ENCODE results near the gene ATP5ME. TPM values are rescaled to one million over a fixed set of nuclear protein-coding genes. Genes with fewer than 3 reads are reported as not detected.
"Not testable (repeated sequence)": the region's sequence is repeated elsewhere in the genome, so short reads cannot be mapped to it uniquely, and the experiment has no call there.

The ATP5ME gene
- total RNA-seq, 1 experiment from 2014 or later = 272 TPM

- no peak for DNase-seq (ENCODE audit: low spot score)
Observed at GRCh38 chr4:635851-636627, 38.0 kb downstream of the ATP5ME start.

GRCh38 chr4:635066-635835, 38.8 kb downstream of the ATP5ME start:
- not testable (repeated sequence) for DNase-seq (ENCODE audit: low spot score)

GRCh38 chr4:634599-634985, 39.5 kb downstream of the ATP5ME start:
- DNase-seq (ENCODE audit: low spot score) = no peak

GRCh38 chr4:633976-634598, 40.0 kb downstream of the ATP5ME start:
- DNase-seq (ENCODE audit: low spot score) = no peak

GRCh38 chr4:633406-633805, 40.7 kb downstream of the ATP5ME start:
- DNase-seq (ENCODE audit: low spot score) = no peak

GRCh38 chr4:632926-633325, 41.1 kb downstream of the ATP5ME start:
- no peak for DNase-seq (ENCODE audit: low spot score)

GRCh38 chr4:632196-632790, 41.8 kb downstream of the ATP5ME start:
- no peak for DNase-seq (ENCODE audit: low spot score)

GRCh38 chr4:630656-631055, 43.4 kb downstream of the ATP5ME start:
- DNase-seq (ENCODE audit: low spot score) = no peak

- no peak for DNase-seq (ENCODE audit: low spot score)
Observed at GRCh38 chr4:629915-630641, 44.0 kb downstream of the ATP5ME start.

GRCh38 chr4:629636-629914, 44.5 kb downstream of the ATP5ME start:
- DNase-seq (ENCODE audit: low spot score) = no peak

GRCh38 chr4:628821-629635, 45.0 kb downstream of the ATP5ME start:
- no peak for DNase-seq (ENCODE audit: low spot score)

GRCh38 chr4:628311-628741, 45.8 kb downstream of the ATP5ME start:
- DNase-seq (ENCODE audit: low spot score) = no peak

GRCh38 chr4:627347-628125, 46.5 kb downstream of the ATP5ME start:
- no peak for DNase-seq (ENCODE audit: low spot score)

GRCh38 chr4:626201-627091, 47.6 kb downstream of the ATP5ME start:
- no peak for DNase-seq (ENCODE audit: low spot score)

GRCh38 chr4:625631-626161, 48.4 kb downstream of the ATP5ME start:
- DNase-seq (ENCODE audit: low spot score) = no peak

- DNase-seq (ENCODE audit: low spot score) = no peak
Observed at GRCh38 chr4:624705-625590, 49.1 kb downstream of the ATP5ME start, which contains the start of gene PDE6B. PDE6B (plus strand) TSS chr4:625573; CDS start chr4:625627, 54 bp downstream.

GRCh38 chr4:623914-624566, 50.0 kb downstream of the ATP5ME start:
- no peak for DNase-seq (ENCODE audit: low spot score)
